ENCODE results near the gene CORO1C. TPM values are rescaled to one million over a fixed set of nuclear protein-coding genes. Genes with fewer than 3 reads are reported as not detected.

Gene CORO1C
- total and polyA plus RNA-seq, 2 donors (not counting 3 experiments of a cell fraction or from before 2014, with no cell fraction given): 150 to 240 TPM

DNA sequence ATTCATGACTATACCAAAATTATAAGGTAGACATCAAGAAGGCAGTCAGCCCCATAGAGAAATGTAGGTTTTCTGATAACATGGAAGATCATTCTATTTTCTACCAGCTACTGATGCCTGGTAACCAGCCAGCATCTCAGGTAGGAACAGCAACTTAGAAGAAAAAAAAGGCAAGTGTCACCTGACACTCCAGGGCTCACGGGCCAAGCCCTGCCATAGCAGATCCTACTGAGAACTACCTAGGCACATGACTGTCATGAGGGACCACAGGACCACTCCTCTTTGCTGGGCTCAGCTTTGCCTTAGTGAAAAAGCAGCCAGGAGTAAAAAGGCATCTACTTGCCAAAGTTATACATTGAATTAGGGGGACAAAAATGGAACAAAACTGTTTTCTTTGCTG lies 33.4 kb downstream of the CORO1C start:
- ChIA-PET CTCF (no interaction called here), POLR2A (interaction anchor here (1.0 kb wide), 1 partner anchor 128 kb away, joined by 3 read pairs; no protein-coding TSS in a partner anchor)
- dilution Hi-C loops (cut with MboI; ENCODE audit: extremely low pct_ligation_motif_present, low sequenced_read_pairs) (no loop called here), intact Hi-C loops (cut with micrococcal nuclease) (no loop called here)
- Histone ChIP-seq H4K20me1 (replicated peaks; ENCODE audit: control insufficient read depth, extremely low read depth, insufficient read depth, low read length) (no peaks in the 10 kb centered on the region), H2AFZ (ENCODE audit: low read depth, low read length) (no peak overlapping the region), H3K9ac (replicated peaks; ENCODE audit: extremely low read depth, insufficient read depth, low read length) (no peak overlapping the region), H3K4me1 (ENCODE audit: control insufficient read depth, extremely low read depth, insufficient read depth, low read length) (peaks cover 12% of the 10 kb centered on the region), H3K9me1 (replicated peaks; ENCODE audit: control insufficient read depth, extremely low read depth, insufficient read depth, low read length) (no peaks in the 10 kb centered on the region), H3K4me2 (ENCODE audit: insufficient read depth, low read length) (no peak overlapping the region), H3K79me2 (ENCODE audit: control insufficient read depth, insufficient read depth, low read length) (peaks cover 90% of the 10 kb centered on the region), H3K36me3 (ENCODE audit: control insufficient read depth in 2 of 2, extremely low read depth in 1 of 2, insufficient read depth in 2 of 2, low read length in 2 of 2) (peaks cover 7 to 8% of the 10 kb centered on the region in 2 experiments), H3K27ac (ENCODE audit: insufficient read depth, low read depth, low read length) (no peak overlapping the region), H3K27me3 (ENCODE audit: control insufficient read depth in 2 of 2, insufficient read depth in 2 of 2, low read length in 2 of 2) (no peaks in the 10 kb centered on the region), H3K9me3 (replicated peaks; ENCODE audit: control insufficient read depth, insufficient read depth, low read length) (no peaks in the 10 kb centered on the region), H3K4me3 (replicated peaks in 1 of 3; ENCODE audit: insufficient read depth in 1 of 3, low read depth in 1 of 3, low read length in 3 of 3) (no peak overlapping the region)
- TF ChIP-seq EZH2 (IDR thresholded peaks at IDR 0.05; ENCODE audit: borderline replicate concordance, low read depth, low read length, severe bottlenecking): no peak
- no peak for TF ChIP-seq GATA2 (IDR thresholded peaks at IDR 0.05; ENCODE audit: insufficient read depth, insufficient read length, low read depth, low read length)
- TF ChIP-seq, protein P1, sequence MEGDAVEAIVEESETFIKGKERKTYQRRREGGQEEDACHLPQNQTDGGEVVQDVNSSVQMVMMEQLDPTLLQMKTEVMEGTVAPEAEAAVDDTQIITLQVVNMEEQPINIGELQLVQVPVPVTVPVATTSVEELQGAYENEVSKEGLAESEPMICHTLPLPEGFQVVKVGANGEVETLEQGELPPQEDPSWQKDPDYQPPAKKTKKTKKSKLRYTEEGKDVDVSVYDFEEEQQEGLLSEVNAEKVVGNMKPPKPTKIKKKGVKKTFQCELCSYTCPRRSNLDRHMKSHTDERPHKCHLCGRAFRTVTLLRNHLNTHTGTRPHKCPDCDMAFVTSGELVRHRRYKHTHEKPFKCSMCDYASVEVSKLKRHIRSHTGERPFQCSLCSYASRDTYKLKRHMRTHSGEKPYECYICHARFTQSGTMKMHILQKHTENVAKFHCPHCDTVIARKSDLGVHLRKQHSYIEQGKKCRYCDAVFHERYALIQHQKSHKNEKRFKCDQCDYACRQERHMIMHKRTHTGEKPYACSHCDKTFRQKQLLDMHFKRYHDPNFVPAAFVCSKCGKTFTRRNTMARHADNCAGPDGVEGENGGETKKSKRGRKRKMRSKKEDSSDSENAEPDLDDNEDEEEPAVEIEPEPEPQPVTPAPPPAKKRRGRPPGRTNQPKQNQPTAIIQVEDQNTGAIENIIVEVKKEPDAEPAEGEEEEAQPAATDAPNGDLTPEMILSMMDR (IDR thresholded peaks at IDR 0.05; ENCODE audit: extremely low read depth in 1 of 2, insufficient read depth in 1 of 2, low read depth in 1 of 2, low read length in 2 of 2): no peak
- no peak for TF ChIP-seq JUN (IDR thresholded peaks at IDR 0.05; ENCODE audit: borderline replicate concordance, insufficient read depth, insufficient read length, low read depth)
- no peak for TF ChIP-seq FOS (IDR thresholded peaks at IDR 0.05; ENCODE audit: borderline replicate concordance, insufficient read depth, low read length)
- no peak for TF ChIP-seq POLR2AphosphoS5 (IDR thresholded peaks at IDR 0.05; ENCODE audit: insufficient read depth, low read depth, low read length)
- TF ChIP-seq, protein P2, sequence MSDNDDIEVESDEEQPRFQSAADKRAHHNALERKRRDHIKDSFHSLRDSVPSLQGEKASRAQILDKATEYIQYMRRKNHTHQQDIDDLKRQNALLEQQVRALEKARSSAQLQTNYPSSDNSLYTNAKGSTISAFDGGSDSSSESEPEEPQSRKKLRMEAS (IDR thresholded peaks at IDR 0.05; ENCODE audit: insufficient read depth, insufficient read length): no peak
- TF ChIP-seq POLR2A (IDR thresholded peaks at IDR 0.05; ENCODE audit: low read depth, low read length): no peak
- TF ChIP-seq MYC (IDR thresholded peaks at IDR 0.05; ENCODE audit: low read depth, low read length): no peak
- DNase-seq (ENCODE audit: low read depth, low spot score) (no peak), FAIRE-seq (no peak)
- BruUV-seq (replicated peaks): no TSS peak

Measured in endothelial cell of umbilical vein (primary cell).